WTC11 (cell line): ENCODE results near the gene SREBF1.

Source experiments
- ATF1 ChIP-seq: sonication (generic); formaldehyde crosslinking; IDR thresholded peaks from 2 replicates; pipeline ENCODE4 v1.8.1; 2023; ENCODE audit warnings: mild to moderate bottlenecking, moderate library complexity, missing genetic modification reagents
- CREB1 ChIP-seq: sonication (generic); formaldehyde crosslinking; IDR thresholded peaks from 2 replicates; pipeline ENCODE4 v1.8.0; 2023; ENCODE audit warnings: mild to moderate bottlenecking, missing genetic modification reagents
- NFYB ChIP-seq: sonication (generic); formaldehyde crosslinking; conservative IDR thresholded peaks from 2 replicates; pipeline ENCODE4 v1.8.0; 2022; ENCODE audit warnings: low read depth, missing genetic modification reagents
- TP53 ChIP-seq: sonication (generic); formaldehyde crosslinking; IDR thresholded peaks from 2 replicates; pipeline ENCODE4 v1.8.1; 2023; ENCODE audit warnings: mild to moderate bottlenecking, missing genetic modification reagents
- ZNF423 ChIP-seq: fragments of 250-450 bp; sonication (Bioruptor Pico); IDR thresholded peaks from 2 replicates; pipeline ENCODE4 v2.1.2; 2022; ENCODE audit warnings: mild to moderate bottlenecking, moderate library complexity
- TF ChIP-seq, protein P1 (sequence below): fragments of 200-600 bp; IDR thresholded peaks from 2 replicates; pipeline ENCODE4 v1.8.0; 2022; ENCODE audit warnings: antibody characterized with exemption

DNA sequence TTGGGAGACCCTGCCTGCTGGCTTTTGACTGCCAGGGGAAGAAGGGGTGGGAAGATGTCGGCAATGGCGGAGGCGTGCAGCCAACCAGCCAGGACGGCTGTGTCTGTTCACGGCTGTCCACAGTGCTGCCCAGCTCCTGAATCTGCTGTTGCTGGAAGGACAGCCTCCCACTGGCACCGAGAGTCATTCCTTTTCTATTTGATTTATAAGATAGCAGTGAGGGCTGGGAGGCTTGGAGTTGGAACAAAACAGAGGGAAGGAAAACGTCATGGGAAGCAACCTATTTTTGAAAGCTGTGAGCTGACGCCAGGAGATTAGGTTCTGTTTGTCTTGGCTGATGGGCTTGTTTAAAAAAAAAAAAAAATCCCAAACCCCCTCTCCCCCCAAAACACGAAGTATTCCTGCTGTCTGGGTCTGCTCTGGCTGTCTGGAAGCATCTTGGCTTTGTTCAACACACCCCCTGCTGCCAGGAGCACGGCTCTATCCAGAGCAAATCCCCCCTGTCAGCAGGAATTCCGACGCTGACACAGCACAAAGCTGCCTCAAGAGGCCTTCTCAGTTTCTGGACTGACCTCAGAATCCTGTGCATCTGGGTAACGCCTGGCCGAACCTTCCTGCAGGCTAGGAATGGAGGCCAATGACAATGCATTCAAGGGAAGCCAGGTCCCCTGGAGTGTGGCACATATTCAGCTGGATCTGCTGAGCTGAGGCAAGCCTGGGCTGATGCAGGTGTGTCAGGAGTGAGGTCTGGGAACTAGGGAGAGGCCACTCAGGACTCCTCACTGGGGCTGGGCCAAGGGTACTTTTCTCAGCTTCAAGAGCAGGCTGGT is 41.0 kb upstream of the SREBF1 start:
- TF ChIP-seq TP53 (CRISPR knock-in tag): no peak
- TF ChIP-seq, protein P1, sequence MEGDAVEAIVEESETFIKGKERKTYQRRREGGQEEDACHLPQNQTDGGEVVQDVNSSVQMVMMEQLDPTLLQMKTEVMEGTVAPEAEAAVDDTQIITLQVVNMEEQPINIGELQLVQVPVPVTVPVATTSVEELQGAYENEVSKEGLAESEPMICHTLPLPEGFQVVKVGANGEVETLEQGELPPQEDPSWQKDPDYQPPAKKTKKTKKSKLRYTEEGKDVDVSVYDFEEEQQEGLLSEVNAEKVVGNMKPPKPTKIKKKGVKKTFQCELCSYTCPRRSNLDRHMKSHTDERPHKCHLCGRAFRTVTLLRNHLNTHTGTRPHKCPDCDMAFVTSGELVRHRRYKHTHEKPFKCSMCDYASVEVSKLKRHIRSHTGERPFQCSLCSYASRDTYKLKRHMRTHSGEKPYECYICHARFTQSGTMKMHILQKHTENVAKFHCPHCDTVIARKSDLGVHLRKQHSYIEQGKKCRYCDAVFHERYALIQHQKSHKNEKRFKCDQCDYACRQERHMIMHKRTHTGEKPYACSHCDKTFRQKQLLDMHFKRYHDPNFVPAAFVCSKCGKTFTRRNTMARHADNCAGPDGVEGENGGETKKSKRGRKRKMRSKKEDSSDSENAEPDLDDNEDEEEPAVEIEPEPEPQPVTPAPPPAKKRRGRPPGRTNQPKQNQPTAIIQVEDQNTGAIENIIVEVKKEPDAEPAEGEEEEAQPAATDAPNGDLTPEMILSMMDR: no peak
- 0 out of 2 replicates have a peak, but pooled peaks have one; percentile 23 for TF ChIP-seq ZNF423 (CRISPR knock-in tag)
- no peak for TF ChIP-seq CREB1 (CRISPR knock-in tag)
- no peak for TF ChIP-seq NFYB (CRISPR knock-in tag)
- TF ChIP-seq ATF1 (CRISPR knock-in tag): no peak
